Muscle layer of duodenum (tissue), 2 donors: ENCODE measurements around the gene STK32A.
A peak's percentile ranks its signal among the peaks of the same experiment; 100 is the strongest.
"Not testable (repeated sequence)": the region's sequence is repeated elsewhere in the genome, so short reads cannot be mapped to it uniquely, and the experiment has no call there.

Experiments used
- H3K27ac ChIP-seq: one replicate; pipeline ENCODE4 v1.7.0; 2013; ENCODE audit warnings: mild to moderate bottlenecking, low read length
- H3K27me3 ChIP-seq: one replicate; pipeline ENCODE4 v1.7.0; 2013; ENCODE audit warnings: low read depth, mild to moderate bottlenecking, control low read depth, low read length
- H3K36me3 ChIP-seq, 2 donors: one replicate each; pipeline ENCODE4 v1.7.0; 2013; ENCODE audit warnings: low read length in 2 of 2, control low read depth in 1 of 2, mild to moderate bottlenecking in 1 of 2; ENCODE audit not compliant: insufficient read depth in 2 of 2, control insufficient read depth in 1 of 2
- H3K4me1 ChIP-seq, 2 donors: one replicate each; pipeline ENCODE4 v1.7.0; 2013; ENCODE audit warnings: low read length in 2 of 2, mild to moderate bottlenecking in 2 of 2, control low read depth in 1 of 2, moderate library complexity in 1 of 2; ENCODE audit not compliant: insufficient read depth in 2 of 2, control insufficient read depth in 1 of 2
- H3K4me3 ChIP-seq, 2 donors: one replicate each; pipeline ENCODE4 v1.7.0; 2013; ENCODE audit warnings: low read length in 2 of 2, low read depth in 1 of 2, mild to moderate bottlenecking in 1 of 2
- H3K9me3 ChIP-seq, 2 donors: one replicate each; pipeline ENCODE4 v1.7.0; 2013; ENCODE audit warnings: low read length in 2 of 2, control low read depth in 1 of 2, mild to moderate bottlenecking in 1 of 2; ENCODE audit not compliant: control insufficient read depth in 1 of 2
- donor health status: healthy.

The STK32A gene

DNA sequence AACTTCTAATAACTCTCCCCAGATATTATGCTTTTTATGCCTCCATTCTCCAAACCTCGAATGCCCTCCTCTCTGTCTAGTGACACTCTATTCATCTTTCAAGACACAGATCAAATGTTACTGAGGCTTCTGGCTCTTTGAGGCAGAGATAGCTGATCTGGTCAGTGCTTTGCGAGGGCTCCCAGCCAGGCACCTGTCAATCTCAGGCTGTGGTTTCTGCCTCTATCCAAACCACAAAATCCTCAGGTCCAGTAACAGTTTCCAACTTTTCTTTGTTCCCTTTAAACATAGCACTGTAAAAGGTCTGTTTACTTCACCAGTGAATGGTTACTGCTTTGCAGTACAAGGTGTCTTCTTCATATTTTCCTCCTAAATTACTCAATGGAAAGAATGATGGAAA is 11.5 kb upstream of the STK32A start:
- no peaks in the 10 kb centered on the region for H3K9me3 ChIP-seq

DNA sequence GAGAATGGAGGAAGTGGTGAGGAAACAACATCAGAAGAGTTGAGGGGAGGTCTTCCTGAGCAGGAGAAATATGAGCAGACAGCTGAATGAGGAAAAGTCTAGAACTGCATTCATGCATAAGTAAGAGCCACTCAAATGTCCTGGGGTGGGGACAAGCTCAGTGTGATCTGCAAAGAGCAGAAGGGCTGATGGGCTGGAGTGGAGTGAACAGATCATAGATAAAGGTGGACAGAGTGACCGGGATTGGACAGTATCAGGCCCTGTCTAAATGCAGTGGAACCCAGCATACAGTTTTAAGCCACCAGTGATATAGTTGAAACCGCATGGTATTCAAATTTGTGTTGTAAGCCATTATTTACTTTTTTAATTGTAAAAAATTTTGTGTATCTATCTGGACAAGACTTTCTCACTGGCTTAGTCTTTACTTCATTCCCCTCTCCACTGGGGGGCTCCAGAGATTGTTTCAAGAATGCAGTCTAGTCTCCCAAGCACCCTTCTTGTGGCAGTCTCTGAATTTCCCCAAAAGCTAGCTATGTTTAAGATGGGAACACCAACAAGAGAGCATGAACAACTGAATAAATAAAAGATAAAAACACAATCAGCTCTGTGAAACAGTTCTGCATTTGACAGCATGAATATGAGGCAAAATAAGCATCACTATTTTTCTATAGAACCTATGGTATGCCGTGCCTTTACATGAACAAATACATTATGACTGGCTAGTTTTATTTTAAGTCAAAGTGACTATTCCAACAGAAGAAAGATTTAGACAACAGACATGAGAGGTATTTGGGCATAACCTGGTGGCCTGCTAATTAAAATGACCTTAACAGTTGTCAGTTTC is 10.7 kb upstream of the STK32A start:
- H3K9me3 ChIP-seq, result no peaks in the 10 kb centered on the region
- no peaks in the 10 kb centered on the region for H3K36me3 ChIP-seq
- H3K4me1 ChIP-seq, result no peaks in the 10 kb centered on the region
- no peak overlapping the region for H3K4me3 ChIP-seq
- no peaks in the 10 kb centered on the region for H3K27me3 ChIP-seq
- no peak overlapping the region for H3K27ac ChIP-seq

More for the DNA sequence above, 11.5 kb upstream of the STK32A start:
- Histone ChIP-seq H3K4me3 (no peak overlapping the region), H3K4me1 (no peaks in the 10 kb centered on the region), H3K36me3 (no peaks in the 10 kb centered on the region), H3K27me3 (no peaks in the 10 kb centered on the region), H3K27ac (no peak overlapping the region)

DNA sequence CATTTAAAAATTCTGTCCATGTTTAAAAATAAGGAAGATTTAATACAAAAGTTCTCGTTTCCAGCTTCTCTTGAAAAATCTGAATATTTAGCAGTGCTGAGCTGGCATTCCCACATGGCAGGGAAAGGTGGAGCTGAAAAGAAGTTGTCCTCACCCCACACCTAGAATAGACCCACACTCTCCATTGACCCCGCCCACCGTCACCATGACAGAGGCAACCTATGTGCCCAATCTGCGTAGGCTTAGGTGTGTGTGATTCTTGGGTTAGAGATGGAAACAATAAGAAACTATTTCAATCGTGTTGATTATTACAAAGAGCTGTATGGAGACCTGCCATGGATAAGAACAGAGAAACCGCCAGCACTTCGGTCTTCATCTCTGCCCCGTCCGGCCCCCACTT is 8.9 kb upstream of the STK32A start:
- no peak overlapping the region for H3K27ac ChIP-seq
- H3K4me3 ChIP-seq, result no peak overlapping the region
- no peaks in the 10 kb centered on the region for H3K9me3 ChIP-seq
- H3K4me1 ChIP-seq, result no peaks in the 10 kb centered on the region
- no peaks in the 10 kb centered on the region for H3K36me3 ChIP-seq
- no peaks in the 10 kb centered on the region for H3K27me3 ChIP-seq

- H3K4me1 ChIP-seq, result no peaks in the 10 kb centered on the region
- H3K36me3 ChIP-seq, result no peaks in the 10 kb centered on the region
Observed at GRCh38 chr5:147226512-147226911, 8.3 kb upstream of the STK32A start.

GRCh38 chr5:147234239-147234824 is 494 bp upstream of the STK32A start:
- H3K4me1 ChIP-seq, result peaks cover 4 to 7% of the 10 kb centered on the region in 2 donors
- no peak overlapping the region for H3K27ac ChIP-seq
- H3K9me3 ChIP-seq, result no peaks in the 10 kb centered on the region
- peak overlapping the region; percentile 49 to 64 for H3K4me3 ChIP-seq
- H3K27me3 ChIP-seq, result no peaks in the 10 kb centered on the region
- no peaks in the 10 kb centered on the region for H3K36me3 ChIP-seq

More at GRCh38 chr5:147226512-147226911, 8.3 kb upstream of the STK32A start:
- no peak overlapping the region for H3K27ac ChIP-seq
- no peaks in the 10 kb centered on the region for H3K27me3 ChIP-seq
- H3K4me3 ChIP-seq, result no peak overlapping the region
- H3K9me3 ChIP-seq, result no peaks in the 10 kb centered on the region

- peaks cover 0 to 1% of the 10 kb centered on the region in 2 donors for H3K4me1 ChIP-seq
- no peaks in the 10 kb centered on the region for H3K9me3 ChIP-seq
- H3K36me3 ChIP-seq, result no peaks in the 10 kb centered on the region
- H3K27ac ChIP-seq, result no peak overlapping the region
- H3K4me3 ChIP-seq, result no peak overlapping the region
- H3K27me3 ChIP-seq, result no peaks in the 10 kb centered on the region
Observed at GRCh38 chr5:147240266-147240985, 5.6 kb downstream of the STK32A start.

DNA sequence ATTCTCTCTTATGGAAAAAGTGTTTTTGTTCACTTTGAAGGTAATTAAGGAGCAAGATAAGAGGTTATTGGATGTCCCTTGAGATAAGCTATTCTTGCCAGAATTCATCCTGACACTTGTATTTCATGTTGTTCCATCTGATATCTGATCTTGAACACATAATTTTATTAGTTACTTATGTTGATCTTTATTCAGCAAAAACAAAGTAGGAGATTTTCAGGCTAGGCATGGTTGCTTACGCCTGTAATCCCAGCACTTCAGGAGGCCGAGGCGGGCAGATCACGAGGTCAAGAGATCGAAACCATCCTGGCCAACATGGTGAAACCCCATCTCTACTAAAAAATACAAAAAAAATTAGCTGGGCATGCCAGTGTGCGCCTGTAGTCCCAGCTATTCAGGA is 8.4 kb downstream of the STK32A start:
- not testable (repeated sequence) for H3K4me1 ChIP-seq, H3K27me3 ChIP-seq, H3K9me3 ChIP-seq, H3K36me3 ChIP-seq, H3K4me3 ChIP-seq, H3K27ac ChIP-seq

DNA sequence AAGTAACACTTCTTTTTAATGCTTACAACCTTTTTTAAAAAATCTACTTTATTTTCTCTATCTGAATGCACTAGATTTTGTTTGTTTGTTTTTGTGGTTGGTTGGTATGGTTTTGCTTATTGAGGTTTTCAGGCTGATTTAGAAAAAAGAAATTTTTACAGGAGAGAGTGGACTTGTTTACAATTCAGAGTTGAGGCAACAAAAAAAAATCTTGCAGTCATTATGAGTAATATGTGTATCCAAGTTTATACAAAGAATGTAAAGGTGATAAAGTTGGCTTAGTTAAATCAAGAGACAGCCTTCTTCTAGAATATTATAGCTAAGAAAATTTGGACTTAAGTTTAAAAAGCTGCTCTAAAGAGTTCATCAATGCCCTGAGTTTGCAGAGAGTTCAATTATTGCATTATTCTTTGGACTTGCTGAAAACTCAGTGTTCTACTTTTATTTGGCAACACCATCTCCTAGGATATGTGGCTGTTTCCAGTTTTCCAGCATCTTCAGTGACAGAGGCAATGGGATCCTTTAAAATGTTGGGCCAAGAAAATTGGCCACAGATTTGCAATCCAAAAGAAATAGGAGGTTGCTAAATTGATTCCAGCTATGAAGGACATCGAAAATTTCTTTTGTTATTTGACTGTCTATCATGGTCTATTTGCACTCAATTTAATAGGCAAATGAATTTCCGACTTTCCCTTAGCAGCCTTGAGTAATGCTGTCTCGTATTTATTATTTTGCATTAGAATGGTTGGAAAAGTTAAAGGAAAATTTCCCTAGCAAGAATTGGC is 10.7 kb downstream of the STK32A start:
- H3K36me3 ChIP-seq, result no peaks in the 10 kb centered on the region
- no peaks in the 10 kb centered on the region for H3K9me3 ChIP-seq
- H3K27ac ChIP-seq, result no peak overlapping the region
- H3K4me1 ChIP-seq, result no peaks in the 10 kb centered on the region
- H3K4me3 ChIP-seq, result no peak overlapping the region
- no peaks in the 10 kb centered on the region for H3K27me3 ChIP-seq

GRCh38 chr5:147248561-147248960 is 13.7 kb downstream of the STK32A start:
- Histone ChIP-seq H3K4me3 (no peak overlapping the region), H3K27ac (no peak overlapping the region), H3K27me3 (no peaks in the 10 kb centered on the region), H3K9me3 (no peaks in the 10 kb centered on the region), H3K36me3 (no peaks in the 10 kb centered on the region), H3K4me1 (no peaks in the 10 kb centered on the region)

GRCh38 chr5:147259837-147260236 is 25.0 kb downstream of the STK32A start:
- no peaks in the 10 kb centered on the region for H3K9me3 ChIP-seq
- no peaks in the 10 kb centered on the region for H3K36me3 ChIP-seq
- H3K4me3 ChIP-seq, result no peak overlapping the region
- no peaks in the 10 kb centered on the region for H3K4me1 ChIP-seq
- H3K27ac ChIP-seq, result no peak overlapping the region
- H3K27me3 ChIP-seq, result no peaks in the 10 kb centered on the region
